Vagina (tissue), 2 donors: ENCODE measurements around the gene CIITA. TPM values are rescaled to one million over a fixed set of nuclear protein-coding genes. Genes with fewer than 3 reads are reported as not detected.

Experiments used
- DNase-seq, 2 donors: peaks; one replicate each; pipeline ENCODE4 v3.0.0-alpha.2; 2017; ENCODE audit errors: extremely low spot score in 2 of 2
- H3K27ac ChIP-seq: fragments of 200-600 bp; sonication (generic); one replicate; pipeline ENCODE4 v1.5.1; 2019
- H3K27me3 ChIP-seq: fragments of 200-600 bp; sonication (generic); one replicate; pipeline ENCODE4 v1.5.1; 2019
- H3K36me3 ChIP-seq, 2 donors: fragments of 200-600 bp; sonication (generic); one replicate each; pipeline ENCODE4 v1.5.1; 2017 to 2019
- H3K4me1 ChIP-seq: fragments of 200-600 bp; sonication (generic); one replicate; pipeline ENCODE4 v1.5.1; 2019
- H3K4me3 ChIP-seq, 2 donors: fragments of 200-600 bp; sonication (generic); 1 replicate in 1 of 2; 2 replicates in 1 of 2; pipeline ENCODE4 v1.5.1; 2016 to 2019
- H3K9me3 ChIP-seq: fragments of 200-600 bp; sonication (generic); one replicate; pipeline ENCODE4 v1.5.1; 2019
- POLR2A ChIP-seq, 2 donors: fragments of 450-650 bp; IDR thresholded peaks; one replicate each; pipeline ENCODE4 v1.6.1; 2017; ENCODE audit warnings: antibody characterized with exemption in 2 of 2, mild to moderate bottlenecking in 2 of 2, moderate library complexity in 2 of 2
- POLR2AphosphoS5 ChIP-seq, 2 donors: sonication (generic); formaldehyde crosslinking; IDR thresholded peaks; one replicate each; pipeline ENCODE4 v1.9.0; 2017; ENCODE audit warnings: antibody characterized with exemption in 2 of 2, mild to moderate bottlenecking in 2 of 2, low read depth in 1 of 2; ENCODE audit not compliant: insufficient read depth in 1 of 2
- intact Hi-C: fragments of 100-400 bp; cut with DNase I; formaldehyde crosslinking; loops from one replicate; pipeline ENCODE4 v1.15.1; 2023
- total RNA-seq: library from RNA; depleted of rRNA; stranded (reverse); fragments of >200 nt; gene quantifications from one replicate; pipeline ENCODE4 v1.2.3, GENCODE V29; 2016
- TF ChIP-seq, protein P1 (sequence below), 3 experiments: fragments of 450-650 bp in 2 of 3; fragments of 200-600 bp in 1 of 3; sonication (generic) in 1 of 3; IDR thresholded peaks; one replicate each; pipeline ENCODE4 v1.5.1; 2017 to 2019; ENCODE audit warnings: antibody characterized with exemption in 3 of 3, mild to moderate bottlenecking in 2 of 3, moderate library complexity in 2 of 3

CIITA gene
- total RNA-seq, 1 donor from 2014 or later, result 16.7 TPM

DNA sequence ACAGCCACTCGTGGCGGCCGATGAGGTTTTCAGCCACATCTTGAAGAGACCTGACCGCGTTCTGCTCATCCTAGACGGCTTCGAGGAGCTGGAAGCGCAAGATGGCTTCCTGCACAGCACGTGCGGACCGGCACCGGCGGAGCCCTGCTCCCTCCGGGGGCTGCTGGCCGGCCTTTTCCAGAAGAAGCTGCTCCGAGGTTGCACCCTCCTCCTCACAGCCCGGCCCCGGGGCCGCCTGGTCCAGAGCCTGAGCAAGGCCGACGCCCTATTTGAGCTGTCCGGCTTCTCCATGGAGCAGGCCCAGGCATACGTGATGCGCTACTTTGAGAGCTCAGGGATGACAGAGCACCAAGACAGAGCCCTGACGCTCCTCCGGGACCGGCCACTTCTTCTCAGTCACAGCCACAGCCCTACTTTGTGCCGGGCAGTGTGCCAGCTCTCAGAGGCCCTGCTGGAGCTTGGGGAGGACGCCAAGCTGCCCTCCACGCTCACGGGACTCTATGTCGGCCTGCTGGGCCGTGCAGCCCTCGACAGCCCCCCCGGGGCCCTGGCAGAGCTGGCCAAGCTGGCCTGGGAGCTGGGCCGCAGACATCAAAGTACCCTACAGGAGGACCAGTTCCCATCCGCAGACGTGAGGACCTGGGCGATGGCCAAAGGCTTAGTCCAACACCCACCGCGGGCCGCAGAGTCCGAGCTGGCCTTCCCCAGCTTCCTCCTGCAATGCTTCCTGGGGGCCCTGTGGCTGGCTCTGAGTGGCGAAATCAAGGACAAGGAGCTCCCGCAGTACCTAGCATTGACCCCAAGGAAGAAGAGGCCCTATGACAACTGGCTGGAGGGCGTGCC, 30.1 kb downstream of the CIITA start:
- H3K9me3 ChIP-seq, result no peaks in the 10 kb centered on the region
- intact Hi-C loops, result loop anchor here (10.0 kb wide), 1 partner anchor 152 kb away; no protein-coding TSS in a partner anchor
- H3K27ac ChIP-seq, result no peak overlapping the region
- H3K4me3 ChIP-seq, result no peak overlapping the region
- H3K27me3 ChIP-seq, result no peaks in the 10 kb centered on the region
- no peak for TF ChIP-seq POLR2AphosphoS5 (IDR thresholded peaks at IDR 0.05; ENCODE audit: insufficient read depth in 1 of 2, low read depth in 1 of 2)
- TF ChIP-seq, protein P1, sequence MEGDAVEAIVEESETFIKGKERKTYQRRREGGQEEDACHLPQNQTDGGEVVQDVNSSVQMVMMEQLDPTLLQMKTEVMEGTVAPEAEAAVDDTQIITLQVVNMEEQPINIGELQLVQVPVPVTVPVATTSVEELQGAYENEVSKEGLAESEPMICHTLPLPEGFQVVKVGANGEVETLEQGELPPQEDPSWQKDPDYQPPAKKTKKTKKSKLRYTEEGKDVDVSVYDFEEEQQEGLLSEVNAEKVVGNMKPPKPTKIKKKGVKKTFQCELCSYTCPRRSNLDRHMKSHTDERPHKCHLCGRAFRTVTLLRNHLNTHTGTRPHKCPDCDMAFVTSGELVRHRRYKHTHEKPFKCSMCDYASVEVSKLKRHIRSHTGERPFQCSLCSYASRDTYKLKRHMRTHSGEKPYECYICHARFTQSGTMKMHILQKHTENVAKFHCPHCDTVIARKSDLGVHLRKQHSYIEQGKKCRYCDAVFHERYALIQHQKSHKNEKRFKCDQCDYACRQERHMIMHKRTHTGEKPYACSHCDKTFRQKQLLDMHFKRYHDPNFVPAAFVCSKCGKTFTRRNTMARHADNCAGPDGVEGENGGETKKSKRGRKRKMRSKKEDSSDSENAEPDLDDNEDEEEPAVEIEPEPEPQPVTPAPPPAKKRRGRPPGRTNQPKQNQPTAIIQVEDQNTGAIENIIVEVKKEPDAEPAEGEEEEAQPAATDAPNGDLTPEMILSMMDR (IDR thresholded peaks at IDR 0.05), result no peak
- TF ChIP-seq POLR2A (IDR thresholded peaks at IDR 0.05), result no peak
- no peak for DNase-seq
- no peaks in the 10 kb centered on the region for H3K4me1 ChIP-seq
- H3K36me3 ChIP-seq, result no peaks in the 10 kb centered on the region

DNA sequence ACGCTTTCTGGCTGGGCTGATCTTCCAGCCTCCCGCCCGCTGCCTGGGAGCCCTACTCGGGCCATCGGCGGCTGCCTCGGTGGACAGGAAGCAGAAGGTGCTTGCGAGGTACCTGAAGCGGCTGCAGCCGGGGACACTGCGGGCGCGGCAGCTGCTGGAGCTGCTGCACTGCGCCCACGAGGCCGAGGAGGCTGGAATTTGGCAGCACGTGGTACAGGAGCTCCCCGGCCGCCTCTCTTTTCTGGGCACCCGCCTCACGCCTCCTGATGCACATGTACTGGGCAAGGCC, 30.7 kb downstream of the CIITA start:
- H3K4me1 ChIP-seq, result no peaks in the 10 kb centered on the region
- TF ChIP-seq POLR2AphosphoS5 (IDR thresholded peaks at IDR 0.05; ENCODE audit: insufficient read depth in 1 of 2, low read depth in 1 of 2) (no peak), POLR2A (IDR thresholded peaks at IDR 0.05) (no peak)
- TF ChIP-seq, protein P1 (IDR thresholded peaks at IDR 0.05), result no peak
- no peaks in the 10 kb centered on the region for H3K9me3 ChIP-seq
- no peak overlapping the region for H3K4me3 ChIP-seq
- no peaks in the 10 kb centered on the region for H3K27me3 ChIP-seq
- H3K27ac ChIP-seq, result no peak overlapping the region
- H3K36me3 ChIP-seq, result no peaks in the 10 kb centered on the region
- intact Hi-C loops, result loop anchor here (10.0 kb wide), 1 partner anchor 153 kb away; no protein-coding TSS in a partner anchor
- DNase-seq, result no peak

DNA sequence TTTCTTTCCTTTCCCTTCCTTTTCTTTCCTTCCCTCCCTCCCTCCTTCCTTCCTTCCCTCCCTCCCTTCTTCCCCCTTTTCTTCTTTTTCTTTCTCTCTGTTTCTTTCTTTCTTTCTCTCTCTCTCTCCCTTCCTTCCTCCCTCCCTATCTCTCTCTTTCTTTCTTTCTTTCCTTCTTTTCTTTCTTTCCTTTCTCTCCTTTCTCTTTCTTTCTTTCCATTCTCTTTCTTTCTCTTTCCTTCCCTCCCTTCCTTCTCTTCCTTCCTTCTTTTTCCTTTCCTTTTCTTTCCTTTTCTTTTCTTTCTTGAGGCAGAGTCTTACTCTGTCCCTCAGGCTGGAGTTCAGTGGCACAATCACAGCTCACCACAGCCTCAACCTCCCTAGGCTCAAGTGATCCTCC, 34.3 kb downstream of the CIITA start:
- Histone ChIP-seq H3K9me3 (no peaks in the 10 kb centered on the region), H3K27me3 (no peaks in the 10 kb centered on the region), H3K27ac (no peak overlapping the region), H3K4me1 (no peaks in the 10 kb centered on the region), H3K4me3 (no peak overlapping the region), H3K36me3 (no peaks in the 10 kb centered on the region)
- intact Hi-C loops, result no loop called here
- TF ChIP-seq POLR2AphosphoS5 (IDR thresholded peaks at IDR 0.05; ENCODE audit: insufficient read depth in 1 of 2, low read depth in 1 of 2) (no peak), POLR2A (IDR thresholded peaks at IDR 0.05) (no peak)
- TF ChIP-seq, protein P1 (IDR thresholded peaks at IDR 0.05), result no peak
- DNase-seq, result no peak

DNA sequence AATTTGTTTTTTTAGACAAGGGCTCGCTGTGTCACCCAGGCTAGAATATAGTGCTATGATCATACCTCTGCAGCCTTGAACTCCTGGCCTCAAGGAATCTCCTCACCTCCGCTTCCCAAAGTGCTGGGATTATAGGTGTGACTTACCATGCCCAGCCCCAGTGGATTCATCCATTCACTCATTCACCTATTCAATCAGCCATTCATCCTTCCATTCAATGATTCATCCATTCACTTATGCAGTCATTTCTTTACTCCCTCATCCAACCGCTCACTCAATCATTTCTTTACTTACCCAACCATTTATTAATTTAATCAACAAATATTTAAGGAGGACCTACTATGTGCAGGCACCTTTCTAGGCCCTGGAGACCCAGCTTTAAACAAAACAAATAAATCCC, 39.5 kb downstream of the CIITA start:
- DNase-seq, result no peak
- Histone ChIP-seq H3K4me3 (no peak overlapping the region), H3K27me3 (no peaks in the 10 kb centered on the region), H3K4me1 (peaks cover 8% of the 10 kb centered on the region), H3K36me3 (no peaks in the 10 kb centered on the region), H3K27ac (no peak overlapping the region), H3K9me3 (no peaks in the 10 kb centered on the region)
- intact Hi-C loops, result no loop called here
- TF ChIP-seq POLR2A (IDR thresholded peaks at IDR 0.05), result no peak
- TF ChIP-seq, protein P1 (IDR thresholded peaks at IDR 0.05), result no peak

DNA sequence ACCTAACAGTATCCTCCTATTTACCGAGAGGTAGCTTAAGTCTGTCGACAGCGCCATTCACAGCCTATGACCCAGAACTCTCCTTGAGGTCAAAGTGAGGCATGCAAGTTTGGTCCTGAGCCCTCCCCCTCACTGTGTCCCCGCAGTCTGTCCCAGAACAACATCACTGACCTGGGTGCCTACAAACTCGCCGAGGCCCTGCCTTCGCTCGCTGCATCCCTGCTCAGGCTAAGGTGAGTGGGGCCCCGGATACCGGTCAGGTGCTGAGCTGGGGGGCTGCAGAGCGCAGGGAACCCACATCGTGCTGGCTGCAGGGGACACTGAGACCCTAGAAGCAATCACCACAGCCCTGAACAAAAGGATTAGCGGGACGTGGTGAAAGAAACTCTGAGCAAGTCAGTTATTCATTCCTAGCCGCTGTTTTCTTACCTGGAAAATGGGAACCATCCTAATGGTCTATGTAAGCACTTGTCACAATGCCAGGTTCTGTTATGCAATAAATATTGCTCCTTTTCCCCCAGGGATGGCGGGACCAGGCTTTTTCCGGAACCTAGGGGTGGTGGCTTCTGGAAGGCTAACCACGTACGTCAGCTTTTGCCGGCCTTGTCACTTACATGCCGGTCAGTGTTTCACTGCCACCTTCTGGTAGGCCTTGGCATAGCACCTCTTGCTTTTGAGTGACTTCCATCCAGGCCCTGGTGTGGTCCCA, 41.4 kb downstream of the CIITA start:
- intact Hi-C loops, result loop anchor here (2.0 kb wide), 1 partner anchor 180 kb away; no protein-coding TSS in a partner anchor
- peak in 1 of 2 donors; percentile 14 for TF ChIP-seq POLR2AphosphoS5 (IDR thresholded peaks at IDR 0.05; ENCODE audit: insufficient read depth in 1 of 2, low read depth in 1 of 2)
- no peak for TF ChIP-seq POLR2A (IDR thresholded peaks at IDR 0.05)
- TF ChIP-seq, protein P1 (IDR thresholded peaks at IDR 0.05), result peak; percentile 73 to 94 (median 75)
- DNase-seq, result peak in 1 of 2 donors; percentile 94
- no peaks in the 10 kb centered on the region for H3K27me3 ChIP-seq
- H3K4me1 ChIP-seq, result peaks cover 27% of the 10 kb centered on the region
- H3K27ac ChIP-seq, result no peak overlapping the region
- H3K4me3 ChIP-seq, result no peak overlapping the region
- H3K36me3 ChIP-seq, result peaks cover 0 to 7% of the 10 kb centered on the region in 2 donors
- H3K9me3 ChIP-seq, result no peaks in the 10 kb centered on the region
